Suprapubic skin (tissue), 4 donors: ENCODE measurements around the gene CHD9NB. TPM values are rescaled to one million over a fixed set of nuclear protein-coding genes. Genes with fewer than 3 reads are reported as not detected.

Source experiments
- DNase-seq, 2 donors: peaks; one replicate each; pipeline ENCODE4 v3.0.0-alpha.2; 2019; ENCODE audit warnings: low spot score in 2 of 2
- H3K27ac ChIP-seq: fragments of 200-600 bp; sonication (generic); one replicate; pipeline ENCODE4 v1.5.1; 2019
- H3K27me3 ChIP-seq: fragments of 200-600 bp; sonication (generic); one replicate; pipeline ENCODE4 v1.5.1; 2019
- H3K36me3 ChIP-seq: fragments of 200-600 bp; sonication (generic); one replicate; pipeline ENCODE4 v1.5.1; 2019
- H3K4me1 ChIP-seq: fragments of 200-600 bp; sonication (generic); one replicate; pipeline ENCODE4 v1.5.1; 2019
- H3K4me3 ChIP-seq: fragments of 200-600 bp; sonication (generic); one replicate; pipeline ENCODE4 v1.5.1; 2019; ENCODE audit warnings: mild to moderate bottlenecking
- H3K9me3 ChIP-seq: fragments of 200-600 bp; sonication (generic); one replicate; pipeline ENCODE4 v1.5.1; 2019
- CTCF ChIP-seq, 2 donors: fragments of 200-600 bp in 1 of 2; fragments of 450-650 bp in 1 of 2; sonication (generic) in 1 of 2; IDR thresholded peaks; one replicate each; pipeline ENCODE4 v1.5.1; 2016 to 2019; ENCODE audit warnings: antibody characterized with exemption in 2 of 2, mild to moderate bottlenecking in 1 of 2, moderate library complexity in 1 of 2
- EP300 ChIP-seq: sonication (generic); formaldehyde crosslinking; IDR thresholded peaks from one replicate; pipeline ENCODE4 v1.6.1; 2017; ENCODE audit warnings: antibody characterized with exemption
- POLR2A ChIP-seq, 2 donors: fragments of 450-650 bp; IDR thresholded peaks; one replicate each; pipeline ENCODE4 v1.6.1; 2017; ENCODE audit warnings: antibody characterized with exemption in 2 of 2, mild to moderate bottlenecking in 2 of 2, moderate library complexity in 2 of 2
- POLR2AphosphoS5 ChIP-seq, 3 donors: sonication (generic); formaldehyde crosslinking; IDR thresholded peaks; one replicate each; pipeline ENCODE4 v1.6.1; 2017; ENCODE audit warnings: antibody characterized with exemption in 3 of 3
- WGBS: methylation state at CpG from one replicate; pipeline ENCODE4 v1.1.5; 2018; 5-methylcytosine and 5-hydroxymethylcytosine counted together
- total RNA-seq, 4 donors: library from RNA; depleted of rRNA; stranded (reverse); fragments of >200 nt; gene quantifications; one replicate each; pipeline ENCODE4 v1.1.0, GENCODE V29; 2016

Gene CHD9NB
- total RNA-seq = 10 to 100 TPM in 3 of 4 donors, 1 to 10 TPM in 1; 8.7 to 33.3 (median 17.0) TPM

GRCh38 chr16:53052519-53053501, at the start of gene CHD9NB:
TSS of gene CHD9NB (minus strand) at chr16:53052897. CDS start at chr16:53044158, 8,739 bp downstream.
- no peak for DNase-seq
- no peaks in the 10 kb centered on the region for H3K27me3 ChIP-seq
- TF ChIP-seq POLR2A (IDR thresholded peaks at IDR 0.05) (no peak), CTCF (IDR thresholded peaks at IDR 0.05) (no peak), POLR2AphosphoS5 (IDR thresholded peaks at IDR 0.05) (peak in 1 of 3 donors; percentile 44), EP300 (no peak)
- H3K36me3 ChIP-seq = no peaks in the 10 kb centered on the region
- H3K27ac ChIP-seq = peak within 1 kb of the TSS; percentile 68
- H3K9me3 ChIP-seq = no peaks in the 10 kb centered on the region
- 52% methylated on average over 2 of the region's 2 CpGs for WGBS
- no peak within 1 kb of the TSS for H3K4me3 ChIP-seq
- H3K4me1 ChIP-seq = peaks cover 45% of the 10 kb centered on the region

GRCh38 chr16:53100889-53101288, 48.2 kb upstream of the CHD9NB start:
- DNase-seq = no peak
- WGBS = 71% methylated on average over 1 of the region's 1 CpG
- TF ChIP-seq EP300 = no peak
- no peak for TF ChIP-seq POLR2A (IDR thresholded peaks at IDR 0.05)
- TF ChIP-seq POLR2AphosphoS5 (IDR thresholded peaks at IDR 0.05) = no peak
- no peak for TF ChIP-seq CTCF (IDR thresholded peaks at IDR 0.05)
- H3K27ac ChIP-seq = peak overlapping the region; percentile 90
- H3K9me3 ChIP-seq = no peaks in the 10 kb centered on the region
- H3K36me3 ChIP-seq = no peaks in the 10 kb centered on the region
- H3K4me3 ChIP-seq = no peak overlapping the region
- no peaks in the 10 kb centered on the region for H3K27me3 ChIP-seq
- H3K4me1 ChIP-seq = peaks cover 44% of the 10 kb centered on the region

- no peaks in the 10 kb centered on the region for H3K36me3 ChIP-seq
- peak overlapping the region; percentile 55 for H3K4me3 ChIP-seq
- H3K27me3 ChIP-seq = no peaks in the 10 kb centered on the region
- 55% methylated on average over 9 of the region's 9 CpGs for WGBS
- TF ChIP-seq CTCF (IDR thresholded peaks at IDR 0.05) (no peak), EP300 (no peak), POLR2A (IDR thresholded peaks at IDR 0.05) (no peak), POLR2AphosphoS5 (IDR thresholded peaks at IDR 0.05) (no peak)
- DNase-seq = no peak
- H3K27ac ChIP-seq = peak overlapping the region; percentile 90
- peaks cover 44% of the 10 kb centered on the region for H3K4me1 ChIP-seq
- no peaks in the 10 kb centered on the region for H3K9me3 ChIP-seq
These were observed 47.5 kb upstream of the CHD9NB start for GRCh38 chr16:53100131-53100748.

GRCh38 chr16:53099318-53100130, 46.8 kb upstream of the CHD9NB start:
- TF ChIP-seq POLR2A (IDR thresholded peaks at IDR 0.05) = no peak
- TF ChIP-seq POLR2AphosphoS5 (IDR thresholded peaks at IDR 0.05) = peak in 2 of 3 donors; percentile 50 to 55
- no peak for TF ChIP-seq CTCF (IDR thresholded peaks at IDR 0.05)
- 3% methylated on average over 20 of the region's 26 CpGs for WGBS

More at GRCh38 chr16:53099318-53100130, 46.8 kb upstream of the CHD9NB start:
- H3K27ac ChIP-seq = peak overlapping the region; percentile 90
- peak; percentile 91 to 94 for DNase-seq
- no peaks in the 10 kb centered on the region for H3K36me3 ChIP-seq
- peaks cover 51% of the 10 kb centered on the region for H3K4me1 ChIP-seq
- no peaks in the 10 kb centered on the region for H3K9me3 ChIP-seq
- H3K4me3 ChIP-seq = peak overlapping the region; percentile 55
- H3K27me3 ChIP-seq = no peaks in the 10 kb centered on the region
